ENCODE results near the gene AKT1.

GRCh38 chr14:104758981-104759969 lies 36.3 kb downstream of the AKT1 start:
- TF ChIP-seq CTCF (conservative IDR thresholded peaks at IDR 0.05; ENCODE audit: low read depth, low read length): no peak
- no peak for TF ChIP-seq EZH2 (IDR thresholded peaks at IDR 0.05; ENCODE audit: borderline replicate concordance, low read depth, low read length, poor library complexity, severe bottlenecking)
